Ishikawa (cell line): Measurements from ENCODE around the gene ADGRL4.

Source experiments
- CEBPB ChIP-seq: IDR thresholded peaks from 2 replicates; pipeline ENCODE4 v1.6.1; 2012
- CREB1 ChIP-seq: IDR thresholded peaks from 2 replicates; pipeline ENCODE4 v1.6.1; 2012; ENCODE audit warnings: low read depth
- EGR1 ChIP-seq: IDR thresholded peaks from 2 replicates; pipeline ENCODE4 v1.6.1; 2012
- EP300 ChIP-seq: IDR thresholded peaks from 2 replicates; pipeline ENCODE4 v1.6.1; 2012; ENCODE audit warnings: borderline replicate concordance
- FOXM1 ChIP-seq: IDR thresholded peaks from 2 replicates; pipeline ENCODE4 v1.6.1; 2012; ENCODE audit warnings: low read depth, borderline replicate concordance
- NFIC ChIP-seq: IDR thresholded peaks from 2 replicates; pipeline ENCODE4 v1.6.1; 2012
- RAD21 ChIP-seq: IDR thresholded peaks from 2 replicates; pipeline ENCODE4 v1.6.1; 2012; ENCODE audit warnings: low read depth
- TAF1 ChIP-seq: IDR thresholded peaks from 2 replicates; pipeline ENCODE4 v1.6.1; 2012; ENCODE audit warnings: low read depth, mild to moderate bottlenecking
- TCF12 ChIP-seq: IDR thresholded peaks from 2 replicates; pipeline ENCODE4 v1.6.1; 2012; ENCODE audit warnings: low read depth
- TEAD4 ChIP-seq: IDR thresholded peaks from 2 replicates; pipeline ENCODE4 v1.6.1; 2012
- YY1 ChIP-seq: IDR thresholded peaks from 2 replicates; pipeline ENCODE4 v1.6.1; 2012; ENCODE audit warnings: low read depth
- ZBTB7A ChIP-seq: IDR thresholded peaks from 2 replicates; pipeline ENCODE4 v1.6.1; 2012; ENCODE audit warnings: low read depth
- TF ChIP-seq, protein P1 (sequence below): IDR thresholded peaks from 2 replicates; pipeline ENCODE4 v1.6.1; 2012; ENCODE audit warnings: low read depth, mild to moderate bottlenecking
- TF ChIP-seq, protein P2 (sequence below): IDR thresholded peaks from 2 replicates; pipeline ENCODE4 v1.6.1; 2012
- TF ChIP-seq, protein P3 (sequence below): IDR thresholded peaks from 2 replicates; pipeline ENCODE4 v1.6.1; 2012

ADGRL4 gene

DNA sequence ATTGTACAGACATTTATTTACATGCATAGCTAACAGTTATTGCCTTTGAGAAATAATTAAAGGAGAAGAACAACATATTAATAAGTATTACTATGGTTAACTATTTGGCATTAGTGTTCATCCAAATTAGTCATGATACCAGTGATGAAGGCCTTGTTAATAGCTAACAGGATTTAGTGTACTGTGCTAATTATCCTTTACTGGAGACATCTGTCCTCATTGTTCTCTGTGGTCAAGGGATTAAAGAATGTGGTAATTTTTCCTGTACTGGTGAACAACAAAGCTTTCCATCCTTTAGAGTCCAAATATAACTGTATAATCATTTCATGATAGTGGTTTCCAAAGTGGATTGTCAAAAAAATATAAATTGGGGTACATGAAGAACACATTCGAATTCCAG lies 103.9 kb downstream of the ADGRL4 start:
- no peak for TF ChIP-seq EGR1
- no peak for TF ChIP-seq EP300
- no peak for TF ChIP-seq ZBTB7A
- TF ChIP-seq, protein P1, sequence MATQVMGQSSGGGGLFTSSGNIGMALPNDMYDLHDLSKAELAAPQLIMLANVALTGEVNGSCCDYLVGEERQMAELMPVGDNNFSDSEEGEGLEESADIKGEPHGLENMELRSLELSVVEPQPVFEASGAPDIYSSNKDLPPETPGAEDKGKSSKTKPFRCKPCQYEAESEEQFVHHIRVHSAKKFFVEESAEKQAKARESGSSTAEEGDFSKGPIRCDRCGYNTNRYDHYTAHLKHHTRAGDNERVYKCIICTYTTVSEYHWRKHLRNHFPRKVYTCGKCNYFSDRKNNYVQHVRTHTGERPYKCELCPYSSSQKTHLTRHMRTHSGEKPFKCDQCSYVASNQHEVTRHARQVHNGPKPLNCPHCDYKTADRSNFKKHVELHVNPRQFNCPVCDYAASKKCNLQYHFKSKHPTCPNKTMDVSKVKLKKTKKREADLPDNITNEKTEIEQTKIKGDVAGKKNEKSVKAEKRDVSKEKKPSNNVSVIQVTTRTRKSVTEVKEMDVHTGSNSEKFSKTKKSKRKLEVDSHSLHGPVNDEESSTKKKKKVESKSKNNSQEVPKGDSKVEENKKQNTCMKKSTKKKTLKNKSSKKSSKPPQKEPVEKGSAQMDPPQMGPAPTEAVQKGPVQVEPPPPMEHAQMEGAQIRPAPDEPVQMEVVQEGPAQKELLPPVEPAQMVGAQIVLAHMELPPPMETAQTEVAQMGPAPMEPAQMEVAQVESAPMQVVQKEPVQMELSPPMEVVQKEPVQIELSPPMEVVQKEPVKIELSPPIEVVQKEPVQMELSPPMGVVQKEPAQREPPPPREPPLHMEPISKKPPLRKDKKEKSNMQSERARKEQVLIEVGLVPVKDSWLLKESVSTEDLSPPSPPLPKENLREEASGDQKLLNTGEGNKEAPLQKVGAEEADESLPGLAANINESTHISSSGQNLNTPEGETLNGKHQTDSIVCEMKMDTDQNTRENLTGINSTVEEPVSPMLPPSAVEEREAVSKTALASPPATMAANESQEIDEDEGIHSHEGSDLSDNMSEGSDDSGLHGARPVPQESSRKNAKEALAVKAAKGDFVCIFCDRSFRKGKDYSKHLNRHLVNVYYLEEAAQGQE = no peak
- TF ChIP-seq TEAD4 = no peak
- TF ChIP-seq RAD21 = no peak
- TF ChIP-seq TCF12 = no peak
- no peak for TF ChIP-seq CREB1
- TF ChIP-seq TAF1 = no peak
- no peak for TF ChIP-seq FOXM1
- no peak for TF ChIP-seq NFIC
- TF ChIP-seq, protein P2, sequence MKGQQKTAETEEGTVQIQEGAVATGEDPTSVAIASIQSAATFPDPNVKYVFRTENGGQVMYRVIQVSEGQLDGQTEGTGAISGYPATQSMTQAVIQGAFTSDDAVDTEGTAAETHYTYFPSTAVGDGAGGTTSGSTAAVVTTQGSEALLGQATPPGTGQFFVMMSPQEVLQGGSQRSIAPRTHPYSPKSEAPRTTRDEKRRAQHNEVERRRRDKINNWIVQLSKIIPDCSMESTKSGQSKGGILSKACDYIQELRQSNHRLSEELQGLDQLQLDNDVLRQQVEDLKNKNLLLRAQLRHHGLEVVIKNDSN = no peak
- no peak for TF ChIP-seq CEBPB
- TF ChIP-seq, protein P3, sequence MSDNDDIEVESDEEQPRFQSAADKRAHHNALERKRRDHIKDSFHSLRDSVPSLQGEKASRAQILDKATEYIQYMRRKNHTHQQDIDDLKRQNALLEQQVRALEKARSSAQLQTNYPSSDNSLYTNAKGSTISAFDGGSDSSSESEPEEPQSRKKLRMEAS = no peak
- TF ChIP-seq YY1 = no peak

DNA sequence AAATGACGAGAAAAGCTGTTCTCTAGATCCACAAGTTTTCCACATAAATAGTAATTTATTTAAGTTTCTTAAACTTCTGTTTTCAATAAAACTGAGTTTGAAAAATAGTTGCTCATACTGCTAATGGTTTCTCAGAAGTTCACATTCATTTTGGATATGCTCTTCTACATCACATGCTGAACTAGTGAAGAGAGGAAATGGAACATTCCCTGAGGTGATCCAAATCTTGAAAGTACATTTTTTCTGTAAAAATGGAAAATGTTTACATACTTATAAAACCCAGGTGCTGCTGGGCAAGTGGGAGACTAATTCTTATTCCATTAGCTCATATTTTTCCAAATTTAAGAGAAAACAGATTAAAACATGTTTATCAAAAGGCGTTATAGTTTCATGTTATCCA lies 111.7 kb downstream of the ADGRL4 start:
- TF ChIP-seq YY1 = no peak
- TF ChIP-seq EP300 = no peak
- TF ChIP-seq, protein P3 = no peak
- TF ChIP-seq FOXM1 = no peak
- TF ChIP-seq TAF1 = no peak
- no peak for TF ChIP-seq CEBPB
- TF ChIP-seq, protein P2 = no peak
- no peak for TF ChIP-seq NFIC
- no peak for TF ChIP-seq TEAD4
- TF ChIP-seq ZBTB7A = no peak
- TF ChIP-seq RAD21 = no peak
- TF ChIP-seq EGR1 = no peak
- TF ChIP-seq CREB1 = no peak
- TF ChIP-seq, protein P1 = no peak
- no peak for TF ChIP-seq TCF12

DNA sequence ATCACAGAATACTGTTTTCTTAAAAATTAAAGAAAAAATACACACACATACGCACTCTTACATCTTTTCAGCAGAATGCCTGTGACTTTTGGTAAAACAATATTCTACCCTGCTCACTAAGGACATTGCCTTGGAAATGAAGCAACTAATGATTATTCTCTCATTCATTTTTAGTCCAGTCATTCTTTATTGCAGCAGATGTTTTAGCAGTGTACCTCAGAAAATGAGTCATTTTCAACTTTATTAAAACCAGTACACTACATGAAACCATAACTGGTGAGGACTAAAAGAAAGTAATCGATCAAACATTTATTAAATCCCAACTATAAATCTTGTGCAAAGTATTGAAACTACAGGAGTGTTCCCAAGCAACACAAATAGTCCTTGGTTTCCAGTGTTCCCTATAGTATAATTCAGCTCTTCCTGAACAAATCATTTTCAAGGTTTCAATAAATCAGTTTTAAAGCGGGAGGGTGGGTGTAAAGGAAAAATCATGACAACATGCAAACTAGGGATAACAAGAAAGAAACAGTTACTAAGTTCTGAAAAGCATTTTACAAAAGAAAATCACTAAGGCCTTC lies 114.2 kb downstream of the ADGRL4 start:
- TF ChIP-seq CEBPB (no peak), CREB1 (no peak), TEAD4 (no peak), YY1 (no peak), FOXM1 (no peak), RAD21 (no peak), TCF12 (no peak), EGR1 (no peak), TAF1 (no peak), NFIC (no peak), EP300 (no peak), ZBTB7A (no peak)
- TF ChIP-seq, protein P2 = no peak
- TF ChIP-seq, protein P3 = no peak
- TF ChIP-seq, protein P1 = no peak

DNA sequence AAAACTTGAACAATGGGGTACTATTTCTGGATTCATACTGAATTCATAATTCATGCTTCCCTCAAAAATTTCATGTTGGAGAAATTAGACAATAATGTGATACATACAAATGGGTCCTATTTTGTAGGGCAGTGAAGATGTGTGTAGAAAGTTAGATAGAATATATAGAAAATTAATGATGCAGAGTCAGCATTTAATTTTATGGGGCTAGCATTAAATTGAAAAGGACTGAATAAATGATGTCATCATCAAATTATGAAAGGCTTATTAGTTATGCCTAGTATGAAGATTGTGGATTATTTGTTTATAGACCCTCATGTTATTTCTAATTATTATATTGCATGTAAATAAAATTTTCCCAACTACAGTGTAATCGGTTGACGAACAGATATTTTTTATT lies 119.1 kb downstream of the ADGRL4 start:
- no peak for TF ChIP-seq CREB1
- TF ChIP-seq, protein P1 = no peak
- TF ChIP-seq, protein P2 = no peak
- TF ChIP-seq, protein P3 = no peak
- no peak for TF ChIP-seq EGR1
- TF ChIP-seq EP300 = no peak
- TF ChIP-seq FOXM1 = no peak
- no peak for TF ChIP-seq NFIC
- no peak for TF ChIP-seq TAF1
- no peak for TF ChIP-seq CEBPB
- TF ChIP-seq RAD21 = no peak
- TF ChIP-seq ZBTB7A = no peak
- TF ChIP-seq TEAD4 = no peak
- no peak for TF ChIP-seq TCF12
- TF ChIP-seq YY1 = no peak
